T47D (cell line): ENCODE data around the gene MC5R.

Experiments
- DNase-seq, 2 experiments: peaks; one replicate each; pipeline versions ENCODE4 v3.0.0 to v3.0.0-alpha.2; 2011 to 2012; ENCODE audit warnings: low read depth in 1 of 2, low spot score in 1 of 2
- JUND ChIP-seq: IDR thresholded peaks from 2 replicates; pipeline ENCODE4 v1.6.1; 2012; ENCODE audit warnings: low read depth
- in situ Hi-C: cut with HindIII; loops from 2 replicates; pipeline ENCODE4 v1.10.0; 2016; ENCODE audit warnings: low sequenced_read_pairs, low pct_unique_long_range_greater_than_20kb

MC5R gene

GRCh38 chr18:13823707-13824395 is at the start of gene MC5R:
MC5R (plus strand) TSS chr18:13824149; CDS start chr18:13825766, 1,617 bp downstream.
- peak; percentile 50 to 56 for DNase-seq
- in situ Hi-C loops = no loop called here
- TF ChIP-seq JUND = no peak

GRCh38 chr18:13775058-13775457 is 48.9 kb upstream of the MC5R start:
- in situ Hi-C loops = no loop called here
- DNase-seq = no peak
- TF ChIP-seq JUND = no peak

- no peak for TF ChIP-seq JUND
- in situ Hi-C loops = no loop called here
- no peak for DNase-seq
Observed at GRCh38 chr18:13791181-13791580, 32.8 kb upstream of the MC5R start.

GRCh38 chr18:13793819-13794218 is 30.1 kb upstream of the MC5R start:
- no peak for TF ChIP-seq JUND
- no peak for DNase-seq
- in situ Hi-C loops = no loop called here

GRCh38 chr18:13796515-13796914 is 27.4 kb upstream of the MC5R start:
- in situ Hi-C loops = no loop called here
- no peak for TF ChIP-seq JUND
- no peak for DNase-seq

- no peak for TF ChIP-seq JUND
- in situ Hi-C loops = no loop called here
- no peak for DNase-seq
Observed at GRCh38 chr18:13797157-13797611, 26.8 kb upstream of the MC5R start.

GRCh38 chr18:13799396-13799795 is 24.6 kb upstream of the MC5R start:
- in situ Hi-C loops = no loop called here
- DNase-seq = no peak
- TF ChIP-seq JUND = no peak

- no peak for TF ChIP-seq JUND
- in situ Hi-C loops = no loop called here
- DNase-seq = peak; percentile 69 to 80
Observed at GRCh38 chr18:13800505-13801259, 23.3 kb upstream of the MC5R start.

GRCh38 chr18:13801260-13801601 is 22.7 kb upstream of the MC5R start:
- no peak for TF ChIP-seq JUND
- DNase-seq = no peak
- in situ Hi-C loops = no loop called here

- no peak for TF ChIP-seq JUND
- in situ Hi-C loops = no loop called here
- DNase-seq = peak in 1 of 2 experiments; percentile 22
Observed at GRCh38 chr18:13804305-13804704, 19.6 kb upstream of the MC5R start.

- in situ Hi-C loops = no loop called here
- no peak for TF ChIP-seq JUND
- DNase-seq = no peak
Observed at GRCh38 chr18:13808294-13809042, 15.5 kb upstream of the MC5R start.

- peak in 1 of 2 experiments; percentile 44 for DNase-seq
- TF ChIP-seq JUND = no peak
- in situ Hi-C loops = no loop called here
Observed at GRCh38 chr18:13809043-13809430, 14.9 kb upstream of the MC5R start.
